ENCODE data around the gene VARS2.

DNA sequence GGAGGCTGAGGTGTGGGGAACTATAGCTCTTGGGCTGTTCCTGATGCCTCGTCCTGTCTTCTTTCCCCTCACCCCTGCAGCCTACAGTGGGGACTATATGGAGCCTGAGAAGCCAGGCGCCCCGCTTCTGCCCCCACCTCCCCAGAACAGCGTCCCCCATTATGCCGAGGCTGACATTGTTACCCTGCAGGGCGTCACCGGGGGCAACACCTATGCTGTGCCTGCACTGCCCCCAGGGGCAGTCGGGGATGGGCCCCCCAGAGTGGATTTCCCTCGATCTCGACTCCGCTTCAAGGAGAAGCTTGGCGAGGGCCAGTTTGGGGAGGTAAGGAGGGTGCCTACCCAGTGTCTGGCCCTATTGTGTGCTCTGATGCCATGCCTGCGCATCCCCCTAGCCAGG is 17.5 kb upstream of the VARS2 start:
- TF ChIP-seq, protein P1, sequence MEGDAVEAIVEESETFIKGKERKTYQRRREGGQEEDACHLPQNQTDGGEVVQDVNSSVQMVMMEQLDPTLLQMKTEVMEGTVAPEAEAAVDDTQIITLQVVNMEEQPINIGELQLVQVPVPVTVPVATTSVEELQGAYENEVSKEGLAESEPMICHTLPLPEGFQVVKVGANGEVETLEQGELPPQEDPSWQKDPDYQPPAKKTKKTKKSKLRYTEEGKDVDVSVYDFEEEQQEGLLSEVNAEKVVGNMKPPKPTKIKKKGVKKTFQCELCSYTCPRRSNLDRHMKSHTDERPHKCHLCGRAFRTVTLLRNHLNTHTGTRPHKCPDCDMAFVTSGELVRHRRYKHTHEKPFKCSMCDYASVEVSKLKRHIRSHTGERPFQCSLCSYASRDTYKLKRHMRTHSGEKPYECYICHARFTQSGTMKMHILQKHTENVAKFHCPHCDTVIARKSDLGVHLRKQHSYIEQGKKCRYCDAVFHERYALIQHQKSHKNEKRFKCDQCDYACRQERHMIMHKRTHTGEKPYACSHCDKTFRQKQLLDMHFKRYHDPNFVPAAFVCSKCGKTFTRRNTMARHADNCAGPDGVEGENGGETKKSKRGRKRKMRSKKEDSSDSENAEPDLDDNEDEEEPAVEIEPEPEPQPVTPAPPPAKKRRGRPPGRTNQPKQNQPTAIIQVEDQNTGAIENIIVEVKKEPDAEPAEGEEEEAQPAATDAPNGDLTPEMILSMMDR (IDR thresholded peaks at IDR 0.05; ENCODE audit: low read length) = no peak
- TF ChIP-seq EZH2 (optimal IDR thresholded peaks at IDR 0.05; ENCODE audit: low read depth, low read length) (no peak), EZH2phosphoT487 (IDR thresholded peaks at IDR 0.05; ENCODE audit: low read length) (no peak)

Measured in MM.1S (cell line).